GM12878 (cell line): ENCODE data around the gene UBE2C. TPM values are rescaled to one million over a fixed set of nuclear protein-coding genes. Genes with fewer than 3 reads are reported as not detected.

ENCODE experiments used
- CBX3 ChIP-seq: fragments of 200-600 bp; sonication (generic); IDR thresholded peaks from 2 replicates; pipeline ENCODE4 v1.6.1; 2016; ENCODE audit warnings: low read depth, borderline replicate concordance
- CEBPZ ChIP-seq: fragments of 150-350 bp; IDR thresholded peaks from 2 replicates; pipeline ENCODE4 v1.6.1; 2016; ENCODE audit warnings: low read depth, low read length
- CHD4 ChIP-seq: fragments of 200-600 bp; sonication (generic); IDR thresholded peaks from 2 replicates; pipeline ENCODE4 v1.6.1; 2016; ENCODE audit warnings: mild to moderate bottlenecking
- E2F8 ChIP-seq: fragments of 450-650 bp; IDR thresholded peaks from 2 replicates; pipeline ENCODE4 v1.6.1; 2018; ENCODE audit warnings: mild to moderate bottlenecking, low read depth, moderate library complexity; ENCODE audit not compliant: partially characterized antibody
- ELK1 ChIP-seq: IDR thresholded peaks from 2 replicates; pipeline ENCODE4 v1.6.1; 2012; ENCODE audit warnings: low read depth, low read length, improper control_type of control experiment
- LARP7 ChIP-seq: fragments of 450-650 bp; IDR thresholded peaks from 2 replicates; pipeline ENCODE4 v1.6.1; 2017; ENCODE audit warnings: mild to moderate bottlenecking
- PKNOX1 ChIP-seq: fragments of 450-650 bp; IDR thresholded peaks from 2 replicates; pipeline ENCODE4 v1.6.1; 2016; ENCODE audit warnings: mild to moderate bottlenecking
- PRDM15 ChIP-seq: fragments of 450-650 bp; formaldehyde crosslinking; IDR thresholded peaks from 2 replicates; pipeline ENCODE4 v1.4.0; 2020; ENCODE audit warnings: mild to moderate bottlenecking, moderate library complexity
- RELA ChIP-seq: fragments of 450-650 bp; IDR thresholded peaks from 2 replicates; pipeline ENCODE4 v1.8.0; 2014; ENCODE audit warnings: borderline replicate concordance; ENCODE audit not compliant: partially characterized antibody
- SMAD1 ChIP-seq: fragments of 450-650 bp; IDR thresholded peaks from 2 replicates; pipeline ENCODE4 v1.6.1; 2018; ENCODE audit warnings: mild to moderate bottlenecking, low read depth; ENCODE audit not compliant: partially characterized antibody
- SMARCA5 ChIP-seq: fragments of 450-650 bp; IDR thresholded peaks from 2 replicates; pipeline ENCODE4 v1.6.1; 2017; ENCODE audit warnings: mild to moderate bottlenecking
- ZNF24 ChIP-seq: fragments of 450-650 bp; IDR thresholded peaks from 2 replicates; pipeline ENCODE4 v1.6.1; 2017; ENCODE audit warnings: antibody characterized with exemption, mild to moderate bottlenecking
- polyA plus RNA-seq, 11 experiments: library from polyadenylated mRNA; depleted of rRNA in 4 of 11; unstranded in 6 of 11; stranded (reverse) in 5 of 11; fragments of >200 nt; fragmentation: Nextera tagmentation in 4 of 11; fragmentation: Illumina TruSeq in 1 of 11; extraction: Ambion mirVana in 4 of 11; extraction: Trizol in 1 of 11; gene quantifications; 1 replicate in 1 of 11; 2 replicates in 10 of 11; pipeline versions ENCODE4 v1.2.1 to v1.2.3, GENCODE V29; 2011 to 2016; ENCODE audit warnings: inconsistent platforms in 2 of 11, missing spikeins in 2 of 11, low read depth in 1 of 11
- total RNA-seq, 4 experiments: library from RNA; depleted of rRNA in 3 of 4; stranded (reverse); fragments of >200 nt in 3 of 4; fragmentation: Illumina TruSeq in 1 of 4; extraction: Trizol in 1 of 4; gene quantifications; 2 replicates each; pipeline versions ENCODE4 v1.2.1 to v1.2.3, GENCODE V29; 2013 to 2021

UBE2C gene
- total and polyA plus RNA-seq, 10 of the 15 experiments (the other 5 are each of a cell fraction or from before 2014, with no cell fraction given), result 86.2 to 412 (median 176) TPM

GRCh38 chr20:45859916-45860315 is 47.5 kb downstream of the UBE2C start (continued):
- TF ChIP-seq CEBPZ (no peak), CBX3 (no peak), LARP7 (no peak), CHD4 (no peak), ELK1 (no peak), SMAD1 (no peak), PKNOX1 (no peak), RELA (no peak), ZNF24 (no peak), E2F8 (no peak), SMARCA5 (no peak), PRDM15 (CRISPR knock-in tag) (no peak)
